ENCODE data around the gene CDK19.

- no peak for TF ChIP-seq POLR2A (IDR thresholded peaks at IDR 0.05)
- TF ChIP-seq CTCF (IDR thresholded peaks at IDR 0.05), result no peak
These were observed 195.9 kb downstream of the CDK19 start for GRCh38 chr6:110619275-110619908.

All from right lobe of liver (tissue), 4 donors.